ENCODE data around the gene TTYH1. TPM values are rescaled to one million over a fixed set of nuclear protein-coding genes. Genes with fewer than 3 reads are reported as not detected.
"Not testable (repeated sequence)": the region's sequence is repeated elsewhere in the genome, so short reads cannot be mapped to it uniquely, and the experiment has no call there.

Gene TTYH1
- total and polyA plus RNA-seq, 7 experiments from 2014 or later, result 0.10 to 1.8 (median 0.32) TPM; not detected in 3

GRCh38 chr19:54439174-54439851 is 24.0 kb downstream of the TTYH1 start:
- Histone ChIP-seq H3K36me3 (ENCODE audit: control insufficient read depth in 2 of 3, insufficient read depth in 3 of 3, low read length in 3 of 3) (peaks cover 0 to 3% (median 0%) of the 10 kb centered on the region in 3 experiments), H3K4me1 (ENCODE audit: control insufficient read depth in 2 of 2, insufficient read depth in 2 of 2, low read length in 2 of 2) (peaks cover 0 to 5% of the 10 kb centered on the region in 2 donors), H3K27me3 (ENCODE audit: control insufficient read depth in 2 of 2, insufficient read depth in 2 of 2, low read length in 2 of 2) (no peaks in the 10 kb centered on the region), H3K4me3 (ENCODE audit: low read length) (no peak overlapping the region), H3K27ac (ENCODE audit: low read depth, low read length) (no peak overlapping the region), H3K9me3 (ENCODE audit: control insufficient read depth in 2 of 3, low read length in 3 of 3) (no peaks in the 10 kb centered on the region)
- Mint-ChIP-seq H3K27ac (peak overlapping the region in 2 of 9 donors; percentile 42 to 59), H3K9me3 (no peaks in the 10 kb centered on the region), H3K4me3 (no peak overlapping the region), H3K4me1 (peaks cover 15 to 41% (median 23%) of the 10 kb centered on the region in 7 donors), H3K27me3 (no peaks in the 10 kb centered on the region), H3K36me3 (peaks cover 4 to 10% (median 8%) of the 10 kb centered on the region in 5 donors)
- CTCF ChIA-PET, result no interaction called here
- POLR2A ChIA-PET, result interaction anchor here (1.0 to 6.5 kb wide), 3 partner anchors 9 to 19 kb away, joined by 3 to 39 read pairs (median 3); partner anchors contain the start of gene LENG8
- intact Hi-C loops (cut with micrococcal nuclease), result loop anchor here in 1 of 2 donors (5.0 kb wide), 1 partner anchor 112 kb away; no protein-coding TSS in a partner anchor
- ATAC-seq (peak; percentile 62), DNase-seq (no peak)

GRCh38 chr19:54440641-54441040 is 25.4 kb downstream of the TTYH1 start:
- DNase-seq (no peak), ATAC-seq (no peak)
- Histone ChIP-seq H3K27me3 (ENCODE audit: control insufficient read depth in 2 of 2, insufficient read depth in 2 of 2, low read length in 2 of 2) (no peaks in the 10 kb centered on the region), H3K9me3 (ENCODE audit: control insufficient read depth in 2 of 3, low read length in 3 of 3) (no peaks in the 10 kb centered on the region), H3K36me3 (ENCODE audit: control insufficient read depth in 2 of 3, insufficient read depth in 3 of 3, low read length in 3 of 3) (peaks cover 0 to 12% (median 3%) of the 10 kb centered on the region in 3 experiments), H3K4me1 (ENCODE audit: control insufficient read depth in 2 of 2, insufficient read depth in 2 of 2, low read length in 2 of 2) (no peaks in the 10 kb centered on the region), H3K4me3 (ENCODE audit: low read length) (no peak overlapping the region), H3K27ac (ENCODE audit: low read depth, low read length) (no peak overlapping the region)
- no peaks in the 10 kb centered on the region for H3K27me3 Mint-ChIP-seq
- no peak overlapping the region for H3K4me3 Mint-ChIP-seq
- no peaks in the 10 kb centered on the region for H3K9me3 Mint-ChIP-seq
- peaks cover 7 to 32% (median 15%) of the 10 kb centered on the region in 7 donors for H3K4me1 Mint-ChIP-seq
- CTCF ChIA-PET, result no interaction called here
- peak overlapping the region in 2 of 9 donors; percentile 19 to 51 for H3K27ac Mint-ChIP-seq
- intact Hi-C loops (cut with micrococcal nuclease), result no loop called here
- POLR2A ChIA-PET, result interaction anchor here (0.8 to 6.5 kb wide), 2 partner anchors 8 to 14 kb away, joined by 3 to 39 read pairs; partner anchors contain the start of gene LENG8
- peaks cover 4 to 13% (median 8%) of the 10 kb centered on the region in 5 donors for H3K36me3 Mint-ChIP-seq

- Mint-ChIP-seq H3K36me3 (peaks cover 8 to 18% (median 10%) of the 10 kb centered on the region in 5 donors), H3K27ac (peak overlapping the region in 1 of 9 donors; percentile 62), H3K9me3 (peaks cover 0 to 8% (median 0%) of the 10 kb centered on the region in 11 donors), H3K4me3 (no peak overlapping the region), H3K4me1 (peaks cover 18 to 38% (median 28%) of the 10 kb centered on the region in 7 donors), H3K27me3 (peaks cover 0 to 3% (median 0%) of the 10 kb centered on the region in 5 donors)
- ChIA-PET CTCF (no interaction called here), POLR2A (interaction anchor here (0.6 kb wide), 1 partner anchor 11 kb away, joined by 3 read pairs; no protein-coding TSS in a partner anchor)
- ATAC-seq (no peak), DNase-seq (no peak)
- Histone ChIP-seq H3K27me3 (ENCODE audit: control insufficient read depth in 2 of 2, insufficient read depth in 2 of 2, low read length in 2 of 2) (no peaks in the 10 kb centered on the region), H3K36me3 (ENCODE audit: control insufficient read depth in 2 of 3, insufficient read depth in 3 of 3, low read length in 3 of 3) (peaks cover 0 to 21% (median 5%) of the 10 kb centered on the region in 3 experiments), H3K27ac (ENCODE audit: low read depth, low read length) (no peak overlapping the region), H3K4me1 (ENCODE audit: control insufficient read depth in 2 of 2, insufficient read depth in 2 of 2, low read length in 2 of 2) (peaks cover 1 to 15% of the 10 kb centered on the region in 2 donors), H3K9me3 (ENCODE audit: control insufficient read depth in 2 of 3, low read length in 3 of 3) (no peaks in the 10 kb centered on the region), H3K4me3 (ENCODE audit: low read length) (no peak overlapping the region)
- intact Hi-C loops (cut with micrococcal nuclease), result loop anchor here in 1 of 2 donors (5.0 kb wide), 4 partner anchors 57 to 1342 kb away; partner anchors contain the start of genes PRPF31, TFPT and ZNF160
These were observed 29.5 kb downstream of the TTYH1 start for GRCh38 chr19:54444737-54445136.

- peaks cover 35 to 50% (median 44%) of the 10 kb centered on the region in 7 donors for H3K4me1 Mint-ChIP-seq
- H3K9me3 ChIP-seq (ENCODE audit: control insufficient read depth in 2 of 3, low read length in 3 of 3); H3K27ac Mint-ChIP-seq; CTCF ChIA-PET; H3K4me3 Mint-ChIP-seq; H3K4me3 ChIP-seq (ENCODE audit: low read length); H3K27me3 ChIP-seq (ENCODE audit: control insufficient read depth in 2 of 2, insufficient read depth in 2 of 2, low read length in 2 of 2); H3K27me3 Mint-ChIP-seq; DNase-seq; H3K27ac ChIP-seq (ENCODE audit: low read depth, low read length); POLR2A ChIA-PET; ATAC-seq: not testable (repeated sequence)
- peaks cover 8 to 26% (median 17%) of the 10 kb centered on the region in 5 donors for H3K36me3 Mint-ChIP-seq
- intact Hi-C loops (cut with micrococcal nuclease), result loop anchor here in 1 of 2 donors (5.0 kb wide), 4 partner anchors 59 to 1344 kb away; partner anchors contain the start of genes PRPF31, TFPT and ZNF160
- H3K4me1 ChIP-seq (ENCODE audit: control insufficient read depth in 2 of 2, insufficient read depth in 2 of 2, low read length in 2 of 2), result peaks cover 17 to 31% of the 10 kb centered on the region in 2 donors
- peaks cover 3 to 28% (median 5%) of the 10 kb centered on the region in 3 experiments for H3K36me3 ChIP-seq (ENCODE audit: control insufficient read depth in 2 of 3, insufficient read depth in 3 of 3, low read length in 3 of 3)
- H3K9me3 Mint-ChIP-seq, result peaks cover 0 to 13% (median 0%) of the 10 kb centered on the region in 11 donors
These were observed 31.1 kb downstream of the TTYH1 start for GRCh38 chr19:54446349-54446748.

GRCh38 chr19:54448040-54448773 is 32.9 kb downstream of the TTYH1 start:
- H3K4me1 Mint-ChIP-seq, result peaks cover 32 to 55% (median 53%) of the 10 kb centered on the region in 7 donors
- ChIA-PET POLR2A (interaction anchor here (0.5 to 5.1 kb wide), 28 partner anchors 8 to 1156 kb away, joined by 3 to 67 read pairs (median 4); partner anchors contain the start of genes CNOT3, FIZ1, LENG9 and MBOAT7), CTCF (interaction anchor here (0.7 kb wide), 2 partner anchors 14 to 15 kb away, joined by 3 read pairs; partner anchors contain the start of gene LENG9)
- no peaks in the 10 kb centered on the region for H3K27me3 ChIP-seq (ENCODE audit: control insufficient read depth in 2 of 2, insufficient read depth in 2 of 2, low read length in 2 of 2)
- no peaks in the 10 kb centered on the region for H3K9me3 ChIP-seq (ENCODE audit: control insufficient read depth in 2 of 3, low read length in 3 of 3)
- peak overlapping the region; percentile 94 for H3K27ac ChIP-seq (ENCODE audit: low read depth, low read length)
- H3K9me3 Mint-ChIP-seq, result peaks cover 0 to 13% (median 0%) of the 10 kb centered on the region in 11 donors
- H3K36me3 ChIP-seq (ENCODE audit: control insufficient read depth in 2 of 3, insufficient read depth in 3 of 3, low read length in 3 of 3), result peaks cover 16 to 47% (median 18%) of the 10 kb centered on the region in 3 experiments
- DNase-seq, result peak in 3 of 9 donors; percentile 39 to 55 (median 52)
- H3K27me3 Mint-ChIP-seq, result peaks cover 0 to 3% (median 0%) of the 10 kb centered on the region in 5 donors
- H3K36me3 Mint-ChIP-seq, result peaks cover 6 to 35% (median 16%) of the 10 kb centered on the region in 5 donors
- peak overlapping the region; percentile 97 to 100 (median 100) for H3K27ac Mint-ChIP-seq
- peak overlapping the region; percentile 85 for H3K4me3 ChIP-seq (ENCODE audit: low read length)
- H3K4me1 ChIP-seq (ENCODE audit: control insufficient read depth in 2 of 2, insufficient read depth in 2 of 2, low read length in 2 of 2), result peaks cover 19 to 39% of the 10 kb centered on the region in 2 donors
- peak overlapping the region; percentile 93 to 99 (median 97) for H3K4me3 Mint-ChIP-seq
- peak; percentile 26 for ATAC-seq
- intact Hi-C loops (cut with micrococcal nuclease), result loop anchor here (2.0 to 5.0 kb wide), 7 partner anchors 61 to 1346 kb away; partner anchors contain the start of genes MYADM (in 2 of the 2), NDUFA3 (in 1 of the 2), PRPF31 (in 1 of the 2) and TFPT (in 1 of the 2)
